Measurements from ENCODE around the gene RD3L.
"Not testable (repeated sequence)": the region's sequence is repeated elsewhere in the genome, so short reads cannot be mapped to it uniquely, and the experiment has no call there.

Gene RD3L

DNA sequence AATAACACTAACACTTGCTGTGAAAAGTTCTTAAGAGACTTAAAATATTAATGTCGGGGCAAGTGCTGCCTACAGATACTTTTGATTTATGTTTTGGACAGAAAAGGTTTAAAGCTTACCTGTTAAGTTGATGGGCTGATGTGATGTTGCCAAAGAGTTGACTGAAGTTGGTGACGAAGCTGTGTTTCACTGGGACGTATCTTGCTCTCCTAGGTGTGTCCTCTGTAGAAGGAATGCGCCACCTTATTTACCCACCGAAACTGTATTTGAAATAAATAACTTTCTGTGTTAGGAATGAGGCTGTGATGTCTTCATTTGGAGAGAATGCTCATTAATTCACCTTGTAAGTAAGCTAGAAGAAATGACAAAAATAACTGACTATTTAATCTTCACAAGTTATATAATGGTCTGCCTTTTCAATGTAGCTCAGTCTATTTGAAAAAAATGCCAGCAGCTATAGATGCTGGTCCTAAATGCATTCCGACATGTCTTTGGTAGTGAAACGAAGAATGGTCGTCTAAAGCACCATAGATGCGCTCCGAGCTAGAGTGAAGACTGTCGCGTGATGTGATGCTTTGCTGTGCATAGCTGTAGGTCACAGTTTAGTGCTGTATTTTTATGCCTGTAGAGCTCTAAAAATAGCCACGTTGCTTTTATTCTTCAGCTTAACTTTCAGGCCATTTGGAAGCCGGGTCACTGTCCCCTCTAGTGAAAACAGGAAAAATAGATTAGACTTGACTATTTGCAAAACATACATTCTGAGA lies at the start of gene RD3L:
Gene RD3L (minus strand): TSS at position 557 of the 764 bp plus-strand sequence. CDS start 834 bp downstream, outside the sequence.
- no peak for DNase-seq (ENCODE audit: low read depth)

DNA sequence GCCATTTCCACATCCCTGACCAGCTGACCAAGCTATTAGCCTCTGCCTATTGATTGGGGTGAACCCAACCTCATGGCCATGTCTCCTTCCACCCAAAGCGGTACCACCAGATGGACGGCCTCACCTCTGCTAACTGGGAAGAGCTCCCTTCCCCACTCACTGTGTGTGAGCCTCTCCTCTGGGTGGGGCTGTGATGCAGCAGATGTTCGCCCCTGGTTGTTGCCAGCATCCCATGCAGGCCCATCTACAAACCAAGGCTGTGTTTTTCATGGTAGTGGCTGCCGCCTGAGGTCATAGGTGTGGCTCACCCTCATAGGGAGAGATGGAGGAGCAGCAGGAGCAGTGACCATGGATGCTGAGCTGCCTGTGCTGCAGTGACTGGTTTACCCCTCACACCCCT lies 47.6 kb upstream of the RD3L start:
- no peak for DNase-seq (ENCODE audit: low read depth)

DNA sequence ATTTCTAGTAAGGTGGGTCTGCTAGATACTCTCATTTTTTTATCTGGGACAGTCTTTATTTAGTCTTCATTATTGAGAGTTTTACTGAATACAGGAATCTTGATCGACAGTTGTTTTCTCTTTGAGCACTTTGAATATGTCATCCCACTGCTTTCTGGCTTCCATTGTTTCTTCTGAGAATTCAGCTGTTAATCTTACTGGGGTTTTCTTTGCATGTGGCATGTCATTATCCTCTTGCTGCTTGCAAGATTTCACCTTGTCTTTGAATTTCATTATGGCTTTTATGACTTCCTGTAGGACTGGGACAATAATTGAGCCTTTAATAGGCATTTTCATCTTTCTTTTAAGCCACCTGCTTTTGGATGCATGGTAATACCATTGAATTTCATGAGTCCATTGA lies 46.7 kb upstream of the RD3L start:
- no peak for DNase-seq (ENCODE audit: low read depth)

DNA sequence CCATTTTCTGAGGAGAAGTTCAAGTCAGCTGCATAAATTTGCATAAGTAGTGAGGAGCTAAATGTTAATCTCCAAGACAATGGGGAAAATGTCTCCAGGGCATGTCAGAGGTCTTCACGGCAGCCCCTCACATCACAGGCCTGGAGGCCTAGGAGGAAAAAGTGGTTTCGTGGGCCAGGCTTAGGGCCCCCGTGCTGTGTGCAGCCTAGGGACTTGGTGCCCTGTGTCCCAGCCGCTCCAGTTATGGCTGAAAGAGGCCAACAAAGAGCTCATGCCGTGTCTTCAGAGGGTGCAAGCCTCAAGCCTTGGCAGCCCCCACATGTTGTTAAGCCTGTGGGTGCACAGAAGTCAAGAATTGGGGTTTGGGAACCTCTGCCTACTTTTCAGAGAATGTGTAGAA lies 41.9 kb upstream of the RD3L start:
- DNase-seq (ENCODE audit: low read depth), result no peak

DNA sequence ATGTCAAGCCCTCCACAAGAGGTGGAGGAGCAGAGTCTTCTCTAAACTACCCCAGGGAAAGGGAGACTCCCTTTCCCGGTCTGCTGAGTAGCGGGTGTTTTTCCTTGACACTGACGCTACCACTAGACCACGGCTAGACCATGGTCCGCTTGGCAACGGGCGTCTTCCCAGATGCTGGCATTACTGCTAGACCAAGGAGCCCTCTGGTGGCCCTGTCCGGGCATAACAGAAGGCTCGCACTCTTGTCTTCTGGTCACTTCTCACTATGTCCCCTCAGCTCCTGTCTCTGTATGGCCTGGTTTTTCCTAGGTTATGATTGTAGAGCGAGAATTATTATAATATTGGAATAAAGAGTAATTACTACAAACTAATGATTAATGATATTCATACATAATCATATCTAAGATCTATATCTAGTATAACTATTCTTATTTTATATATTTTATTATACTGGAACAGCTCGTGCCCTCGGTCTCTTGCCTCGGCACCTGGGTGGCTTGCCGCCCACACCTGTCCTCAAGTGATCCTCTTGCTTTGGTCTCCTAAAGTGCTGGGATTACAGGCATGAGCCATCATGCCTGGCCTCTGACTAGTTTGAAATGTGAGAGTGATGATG lies 38.4 kb upstream of the RD3L start:
- DNase-seq (ENCODE audit: low read depth), result not testable (repeated sequence)

DNA sequence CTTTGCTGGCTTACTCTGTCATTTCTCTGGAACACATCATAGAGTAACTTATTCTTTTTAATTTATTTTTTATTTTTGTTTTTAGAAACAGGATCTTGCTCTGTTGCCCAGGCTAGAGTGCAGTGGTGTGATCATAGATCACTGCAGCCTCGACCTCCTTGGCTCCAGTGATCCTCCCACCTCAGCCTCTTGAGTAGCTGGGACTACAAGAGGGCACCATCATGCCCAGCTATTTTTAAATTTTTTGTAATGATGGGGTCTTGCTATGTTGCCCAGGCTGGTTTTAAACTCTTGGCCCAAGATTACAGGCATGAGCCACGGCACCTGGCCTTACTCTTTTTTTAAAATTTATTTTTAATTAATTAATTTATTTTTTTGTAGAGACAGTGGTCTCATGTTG lies 32.2 kb upstream of the RD3L start:
- no peak for DNase-seq (ENCODE audit: low read depth)

DNA sequence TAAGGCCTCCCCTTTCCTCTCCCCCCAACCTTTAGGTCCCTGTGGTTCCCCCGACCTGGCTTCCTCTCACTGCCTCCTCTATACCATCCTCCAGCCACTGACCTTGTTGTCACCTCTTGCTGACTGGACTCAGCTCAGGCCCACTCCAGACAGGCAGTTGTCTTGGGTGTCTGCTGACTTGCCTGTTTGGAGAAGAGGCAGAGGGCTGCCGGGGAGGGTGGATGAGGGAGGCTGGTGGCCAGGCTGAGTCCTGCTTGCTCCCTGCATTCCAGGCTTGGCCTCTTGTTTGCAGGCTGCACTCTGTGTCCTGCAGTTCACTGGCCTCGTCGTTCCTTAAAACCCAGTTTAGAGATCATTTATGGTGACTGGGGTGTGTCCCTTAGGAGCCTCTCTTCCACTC lies 31.0 kb upstream of the RD3L start:
- DNase-seq (ENCODE audit: low read depth), result no peak

DNA sequence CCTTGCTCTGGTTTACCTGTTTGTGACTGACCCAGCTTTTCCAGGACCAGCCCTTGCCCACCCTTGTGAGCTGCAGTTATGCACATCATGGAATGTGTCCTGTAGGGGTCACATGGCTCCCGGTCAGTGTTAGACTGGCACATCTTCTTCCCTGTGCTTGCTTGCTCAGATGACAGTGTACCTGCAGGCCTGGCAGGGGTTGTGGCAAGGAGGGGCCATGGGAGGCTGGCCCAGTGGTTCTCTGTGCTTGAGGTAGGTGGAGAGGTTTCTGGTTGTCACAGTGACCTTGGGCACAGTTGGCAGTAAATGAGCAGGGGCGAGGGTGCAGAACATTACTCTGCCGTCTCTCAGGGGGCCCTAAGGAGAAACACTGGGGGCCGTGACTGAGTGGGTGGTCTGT lies 27.6 kb upstream of the RD3L start:
- no peak for DNase-seq (ENCODE audit: low read depth)

DNA sequence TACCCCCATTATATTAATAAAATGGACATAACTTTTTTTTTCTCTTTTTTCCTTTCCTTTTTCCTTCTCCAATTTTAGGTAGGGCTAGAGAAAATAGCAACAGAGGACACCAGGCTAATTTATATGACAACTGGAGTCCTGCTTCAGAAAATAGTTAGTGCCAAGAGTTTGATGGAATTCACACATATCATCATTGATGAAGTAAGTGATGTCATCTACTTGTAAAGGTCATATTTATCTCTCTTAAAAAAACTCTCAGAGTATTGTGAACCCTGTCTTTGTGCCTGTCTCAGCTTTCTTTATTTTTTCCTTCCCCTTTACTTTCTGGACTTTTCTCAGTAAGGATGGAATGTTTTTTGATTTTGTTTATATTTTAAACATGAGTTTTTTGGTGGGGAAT lies 24.3 kb upstream of the RD3L start:
- DNase-seq (ENCODE audit: low read depth), result no peak

DNA sequence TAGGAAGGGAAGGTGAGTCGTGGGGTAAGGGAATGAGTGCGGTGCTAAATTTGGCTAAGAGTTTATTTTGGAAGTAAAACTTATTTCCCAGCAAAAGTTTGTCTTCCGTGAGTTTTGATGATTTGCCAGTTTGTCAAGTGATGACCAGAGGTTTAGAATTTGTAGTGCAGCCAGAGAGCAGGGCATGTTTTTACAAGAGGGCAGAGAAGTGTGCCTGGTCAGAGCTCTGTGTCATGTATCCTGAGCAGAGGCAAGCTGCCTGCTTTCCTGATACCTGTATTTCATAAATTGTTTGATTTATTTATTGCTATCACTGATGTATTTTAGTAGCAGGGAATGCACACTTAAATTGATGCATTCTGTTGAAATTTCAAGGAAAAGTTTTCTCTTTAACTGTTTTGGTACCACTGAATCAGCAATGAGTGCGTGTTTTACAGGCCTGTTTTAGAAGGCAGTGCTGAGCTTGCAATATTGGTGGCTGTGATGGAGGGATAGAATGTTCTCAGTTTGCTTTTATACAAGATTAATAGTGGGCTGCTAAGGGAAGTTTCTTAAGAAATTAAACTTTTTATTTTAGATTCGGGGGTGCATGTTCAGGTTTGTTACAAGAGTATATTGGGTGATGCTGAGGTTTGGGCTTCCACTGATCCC lies 19.7 kb upstream of the RD3L start:
- DNase-seq (ENCODE audit: low read depth), result no peak

DNA sequence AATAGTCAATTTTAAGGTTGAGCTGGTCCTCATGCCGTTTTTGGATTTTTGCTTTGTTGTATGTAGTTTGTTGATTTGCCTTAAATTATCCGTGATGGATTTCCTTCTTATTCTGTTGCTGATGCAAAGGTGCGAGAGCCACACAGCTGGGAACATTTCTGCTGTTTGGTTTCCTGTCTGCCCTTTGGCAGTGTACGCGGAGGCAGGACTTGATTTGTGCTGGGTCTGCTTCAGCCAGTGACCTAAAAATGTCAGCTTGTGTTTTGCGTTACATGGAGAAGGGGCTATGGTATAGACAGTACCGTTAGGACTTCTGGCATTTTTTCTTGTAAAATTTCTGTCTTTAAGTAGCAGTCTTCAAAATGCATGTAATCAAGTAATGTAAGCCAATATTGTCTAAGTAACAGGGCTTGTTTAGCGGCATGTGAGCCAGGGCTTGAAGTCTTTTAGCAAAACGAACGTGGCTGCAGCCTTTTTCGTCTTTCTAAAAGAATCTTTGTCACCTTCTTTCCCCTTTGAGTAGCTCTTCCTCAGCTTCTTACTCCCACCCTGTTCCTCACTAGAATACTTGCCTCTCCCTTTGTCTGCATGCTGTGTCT lies 18.2 kb upstream of the RD3L start:
- no peak for DNase-seq (ENCODE audit: low read depth)

DNA sequence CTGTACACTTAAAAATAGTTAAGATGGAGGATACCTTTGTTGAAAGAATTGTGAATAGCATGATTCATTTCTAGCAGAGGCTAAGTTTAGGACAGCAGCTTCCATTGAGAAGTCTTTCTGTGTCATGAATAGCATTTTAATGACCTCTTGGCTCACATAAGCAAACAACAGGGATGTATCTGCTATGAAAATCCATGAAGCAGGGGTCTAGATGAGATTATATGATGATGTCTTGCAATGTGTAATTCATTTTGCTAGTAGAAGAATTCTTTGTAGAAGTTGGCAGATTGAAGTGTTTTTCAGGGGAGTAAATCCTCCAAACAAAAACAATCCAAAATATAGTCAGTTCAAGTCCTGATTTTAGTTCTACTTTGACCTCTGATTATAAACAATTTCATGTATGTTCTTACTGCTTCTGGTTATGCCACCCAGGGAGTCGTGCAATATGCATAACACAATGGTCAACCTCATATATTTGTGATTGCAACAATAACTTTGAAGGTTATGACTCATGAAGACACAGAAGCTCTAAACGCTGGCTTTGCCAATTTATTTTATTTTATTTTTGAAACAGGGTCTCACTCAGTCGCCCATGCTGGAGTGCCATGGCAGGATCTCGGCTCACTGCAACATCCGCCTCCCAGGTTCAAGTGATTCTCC lies 6.9 kb upstream of the RD3L start:
- no peak for DNase-seq (ENCODE audit: low read depth)

DNA sequence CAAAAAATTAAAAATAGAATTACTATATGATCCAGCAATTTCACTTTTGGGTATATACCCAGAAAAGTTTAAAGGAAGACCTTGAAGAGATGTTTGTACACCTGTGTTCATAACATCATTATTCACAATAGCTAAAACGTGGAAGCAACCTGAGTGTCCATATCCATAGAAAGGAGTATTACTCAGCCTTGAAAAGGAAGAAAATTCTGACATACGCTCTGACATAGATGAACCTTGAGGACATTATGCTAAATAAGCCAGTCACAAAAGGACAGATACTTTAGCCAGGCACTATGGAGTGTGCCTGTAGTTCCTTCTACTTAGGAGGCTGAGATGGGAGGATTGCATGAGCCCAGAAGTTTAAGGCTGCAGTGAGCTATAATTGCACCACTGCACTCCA lies 6.1 kb upstream of the RD3L start:
- DNase-seq (ENCODE audit: low read depth), result no peak

DNA sequence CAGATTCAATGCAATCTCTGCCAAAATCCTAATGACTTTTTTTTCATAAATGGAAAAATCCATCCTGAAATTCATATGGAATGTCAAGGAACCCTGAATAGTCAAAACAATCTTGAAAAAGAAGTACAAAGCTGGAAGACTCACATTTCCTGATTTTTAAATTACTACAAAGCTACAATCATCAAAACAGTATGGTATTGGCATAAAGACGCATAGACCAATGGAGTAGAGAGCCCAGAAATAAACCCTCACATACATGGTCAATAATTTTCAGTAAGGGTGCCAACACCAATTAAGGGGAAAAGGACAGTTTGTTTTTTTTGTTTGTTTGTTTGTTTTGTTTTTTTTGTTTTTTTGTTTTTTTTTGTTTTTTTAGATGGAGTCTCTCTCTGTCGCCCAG lies 4.6 kb upstream of the RD3L start:
- no peak for DNase-seq (ENCODE audit: low read depth)

DNA sequence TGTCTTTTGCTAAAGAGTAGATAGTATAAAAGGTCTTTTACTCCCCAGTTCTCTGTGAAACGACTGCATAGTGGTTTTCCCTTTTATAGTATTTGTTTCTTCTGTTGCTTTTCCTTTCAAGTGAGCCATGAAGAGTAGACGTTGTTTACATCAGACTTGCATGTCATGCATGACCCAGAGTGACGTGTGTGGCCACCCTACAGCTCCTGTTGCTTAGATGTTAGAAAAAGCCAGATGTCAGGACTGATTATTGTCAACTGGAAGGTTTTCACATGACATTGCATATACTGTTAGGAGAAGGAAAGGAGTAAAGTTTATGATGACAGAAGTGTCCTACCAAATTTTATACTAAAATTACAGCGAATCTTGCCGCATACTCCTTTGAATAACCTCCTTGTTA lies 1.3 kb upstream of the RD3L start:
- DNase-seq (ENCODE audit: low read depth), result no peak

DNA sequence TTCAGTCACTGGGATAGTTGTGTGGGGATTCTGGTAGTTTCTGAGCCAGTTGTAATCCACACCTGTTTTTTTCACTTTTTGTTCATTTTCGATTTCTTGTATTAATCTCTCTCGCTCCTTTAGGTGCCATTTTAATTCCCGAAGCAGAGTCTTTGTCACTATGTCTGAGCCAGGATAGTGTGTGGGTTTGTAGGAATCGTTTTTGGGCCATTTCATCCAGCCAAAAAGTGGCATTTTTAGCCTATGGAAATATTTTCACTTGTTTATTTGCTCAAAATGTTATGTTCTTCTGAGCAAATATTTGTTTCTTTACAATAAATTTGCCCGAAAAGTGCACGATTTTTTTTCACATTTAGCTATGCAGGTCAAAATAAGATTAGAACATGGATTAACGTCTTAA lies 867 bp downstream of the RD3L start:
- no peak for DNase-seq (ENCODE audit: low read depth)

DNA sequence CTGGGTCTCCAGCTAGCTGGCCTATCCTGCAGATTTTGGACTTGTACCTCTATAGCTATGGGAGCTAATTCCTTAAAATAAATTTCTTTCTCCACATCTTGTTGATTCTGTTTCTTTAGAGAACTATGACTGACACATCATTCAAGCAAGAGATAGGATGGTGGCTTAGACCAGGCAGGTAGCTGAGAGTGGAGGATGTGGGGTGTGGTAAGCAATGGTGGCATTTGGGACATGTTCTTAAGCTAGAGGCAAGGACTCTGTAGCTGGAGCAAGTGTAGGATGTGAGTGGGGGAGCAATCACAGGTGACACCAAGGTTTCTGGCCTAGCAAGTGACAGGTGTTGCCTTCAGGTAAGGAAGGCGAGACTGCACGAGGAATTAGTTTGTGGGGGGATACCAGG lies 7.2 kb downstream of the RD3L start:
- no peak for DNase-seq (ENCODE audit: low read depth)

DNA sequence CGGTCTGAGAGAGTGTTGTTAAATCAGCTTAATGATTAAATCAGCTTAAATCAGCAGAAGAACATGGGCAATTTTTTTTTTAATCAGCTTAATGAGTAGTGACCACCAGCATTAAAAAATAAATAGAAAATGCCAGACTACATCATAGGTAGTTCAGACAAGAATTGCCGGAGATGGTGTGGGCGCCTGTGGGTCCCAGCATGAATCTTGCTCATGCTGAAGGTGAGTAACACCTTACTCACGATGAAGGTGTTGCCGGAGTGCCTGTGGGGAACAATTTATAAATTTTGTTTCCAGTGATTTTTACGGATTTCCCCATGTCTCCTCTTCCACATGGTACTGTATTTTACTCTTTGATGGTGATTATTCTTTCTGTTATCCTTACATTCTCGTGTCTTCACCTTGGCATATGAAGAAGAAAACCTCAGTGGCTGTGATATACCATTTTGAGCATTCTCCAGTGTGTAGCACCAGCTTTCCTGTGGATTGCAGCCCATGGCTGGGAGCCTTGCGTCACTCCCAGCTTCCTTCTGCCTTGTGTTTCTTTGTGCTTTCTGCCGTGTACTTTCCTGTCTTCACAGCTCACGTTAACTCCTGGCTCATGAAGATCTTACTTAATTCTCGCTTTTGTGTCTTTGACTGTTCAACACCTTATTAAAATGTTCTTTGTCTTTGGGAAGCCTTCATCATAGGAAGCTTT lies 9.4 kb downstream of the RD3L start:
- no peak for DNase-seq (ENCODE audit: low read depth)

DNA sequence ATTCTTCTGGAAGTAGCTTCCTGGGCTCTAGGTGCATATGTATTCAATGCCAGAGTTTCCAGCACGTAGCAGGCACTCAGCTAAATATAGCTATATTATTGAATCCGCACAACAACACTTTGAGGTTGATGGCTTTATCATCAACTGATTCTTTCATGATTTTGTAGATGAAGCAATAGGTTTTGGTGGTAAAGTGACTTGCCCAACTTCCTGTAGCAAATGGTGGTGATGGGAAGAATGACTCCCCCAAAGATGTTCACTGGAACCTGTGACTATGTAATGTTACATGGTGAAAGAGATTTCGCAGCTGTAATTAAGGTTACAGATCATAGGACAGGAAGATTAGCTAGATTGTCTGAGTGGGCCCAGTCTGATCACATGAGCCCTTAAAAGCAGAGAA lies 10.9 kb downstream of the RD3L start:
- no peak for DNase-seq (ENCODE audit: low read depth)

DNA sequence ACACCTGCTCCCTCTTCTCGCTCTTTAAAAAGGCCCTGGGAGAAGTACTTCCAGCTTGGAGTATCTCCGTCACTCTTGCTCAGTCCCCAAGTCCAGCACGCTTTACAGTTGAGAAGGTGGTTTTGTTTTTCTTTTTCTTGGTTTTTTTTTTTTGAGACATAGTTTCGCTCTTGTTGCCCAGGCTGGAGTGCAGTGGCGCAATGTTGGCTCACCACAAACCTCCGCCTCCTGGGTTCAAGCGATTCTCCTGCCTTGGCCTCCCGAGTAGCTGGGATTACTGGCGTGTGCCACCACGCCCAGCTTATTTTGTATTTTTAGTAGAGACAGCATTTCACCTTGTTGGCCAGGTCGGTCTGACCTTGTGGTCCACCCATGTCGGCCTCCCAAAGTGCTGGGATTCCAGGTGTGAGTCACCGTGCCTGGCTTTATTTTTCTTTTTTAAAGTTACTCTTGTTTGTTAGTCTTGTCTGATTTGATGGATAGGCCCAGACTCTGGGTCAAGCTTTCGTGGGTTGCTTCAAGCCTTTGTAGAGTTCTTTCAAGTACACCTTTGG lies 12.2 kb downstream of the RD3L start:
- no peak for DNase-seq (ENCODE audit: low read depth)

DNA sequence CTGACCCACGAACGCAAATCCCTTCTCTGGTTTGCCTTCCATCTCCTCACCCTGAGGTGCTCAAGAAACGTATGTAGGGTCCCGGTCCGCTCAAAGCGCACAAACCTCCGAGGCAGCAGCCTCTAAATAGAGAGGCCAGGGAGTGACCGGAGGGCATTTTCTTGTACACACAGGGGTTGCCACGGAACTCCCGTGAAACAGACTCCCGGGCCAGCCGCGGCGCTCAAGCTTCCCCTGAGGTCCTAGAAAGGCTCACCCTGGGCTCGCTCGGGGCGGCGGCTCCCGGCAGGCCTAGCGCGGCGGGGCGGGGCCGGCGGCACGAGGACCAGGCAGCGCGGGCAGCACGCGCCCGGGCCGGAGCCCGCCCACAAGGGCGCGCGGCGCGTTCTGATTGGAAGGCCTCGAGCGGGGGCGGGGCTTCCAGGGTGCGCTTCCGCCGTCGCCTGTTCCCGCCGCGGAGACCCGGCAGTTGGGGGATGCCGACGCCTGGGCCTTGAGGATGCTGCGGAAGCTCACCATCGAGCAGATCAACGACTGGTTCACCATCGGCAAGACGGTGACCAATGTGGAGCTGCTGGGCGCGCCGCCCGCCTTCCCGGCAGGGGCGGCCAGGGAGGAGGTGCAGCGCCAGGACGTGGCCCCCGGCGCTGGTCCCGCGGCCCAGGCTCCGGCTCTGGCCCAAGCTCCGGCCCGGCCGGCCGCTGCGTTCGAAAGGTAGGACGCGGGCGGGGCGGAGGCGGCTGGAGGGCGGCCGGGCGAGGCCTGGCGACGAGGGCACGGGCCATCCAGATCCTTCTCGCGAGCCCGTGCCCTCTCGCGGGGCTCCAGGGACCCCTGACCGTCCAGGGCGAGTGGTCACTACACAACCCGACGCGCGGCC lies 14.1 kb downstream of the RD3L start, which contains the start of gene TDRD9:
Gene TDRD9 (plus strand): TSS at position 446 of the 880 bp plus-strand sequence. CDS start 54 bp downstream, at position 500.
- no peak for DNase-seq (ENCODE audit: low read depth)
